Neural cell (in vitro differentiated cells): ENCODE results near the gene IFITM2.
"Not testable (repeated sequence)": the region's sequence is repeated elsewhere in the genome, so short reads cannot be mapped to it uniquely, and the experiment has no call there.

Source experiments
- CTCF ChIP-seq: fragments of 450-650 bp; IDR thresholded peaks from 2 replicates; pipeline ENCODE4 v1.5.1; 2014; ENCODE audit warnings: antibody characterized with exemption, mild to moderate bottlenecking, moderate library complexity; ENCODE audit not compliant: poor library complexity, severe bottlenecking
- EP300 ChIP-seq: fragments of 450-650 bp; conservative IDR thresholded peaks from 2 replicates; pipeline ENCODE4 v1.6.1; 2014; ENCODE audit warnings: antibody characterized with exemption, mild to moderate bottlenecking, moderate library complexity; ENCODE audit not compliant: poor library complexity, severe bottlenecking
- EZH2 ChIP-seq: fragments of 200-600, 300-800 bp; shearing (Covaris generic), sonication (generic); IDR thresholded peaks from 2 replicates; pipeline ENCODE4 v1.6.1; 2014; ENCODE audit warnings: antibody characterized with exemption, low read length, borderline replicate concordance, mild to moderate bottlenecking; ENCODE audit not compliant: insufficient read depth, poor library complexity, severe bottlenecking
- MXI1 ChIP-seq: fragments of 450-650 bp; conservative IDR thresholded peaks from 2 replicates; pipeline ENCODE4 v1.6.1; 2014; ENCODE audit warnings: antibody characterized with exemption, mild to moderate bottlenecking; ENCODE audit not compliant: poor library complexity, severe bottlenecking
- POLR2AphosphoS5 ChIP-seq: IDR thresholded peaks from 2 replicates; pipeline ENCODE4 v1.6.1; 2012
- RAD21 ChIP-seq: fragments of 450-650 bp; conservative IDR thresholded peaks from 2 replicates; pipeline ENCODE4 v1.6.1; 2014; ENCODE audit warnings: antibody characterized with exemption, mild to moderate bottlenecking, moderate library complexity
- REST ChIP-seq: IDR thresholded peaks from 2 replicates; pipeline ENCODE4 v1.6.1; 2012; ENCODE audit warnings: borderline replicate concordance
- TAF1 ChIP-seq: IDR thresholded peaks from 2 replicates; pipeline ENCODE4 v1.6.1; 2012; ENCODE audit warnings: low read depth

GRCh38 chr11:349270-349954, 41.8 kb downstream of the IFITM2 start:
- not testable (repeated sequence) for TF ChIP-seq CTCF, EZH2, RAD21, TAF1, POLR2AphosphoS5, EP300, MXI1, REST
